ENCODE data around the gene SYCE3. TPM values are rescaled to one million over a fixed set of nuclear protein-coding genes. Genes with fewer than 3 reads are reported as not detected.
"Not testable (repeated sequence)": the region's sequence is repeated elsewhere in the genome, so short reads cannot be mapped to it uniquely, and the experiment has no call there.

SYCE3 gene
- total RNA-seq, 1 donor from 2014 or later: not detected

- Histone ChIP-seq H3K27ac (peak within 1 kb of the TSS; percentile 97), H3K27me3 (ENCODE audit: low read depth) (peaks cover 43% of the 10 kb centered on the region), H3K4me3 (no peak within 1 kb of the TSS), H3K4me1 (peaks cover 46% of the 10 kb centered on the region), H3K36me3 (no peaks in the 10 kb centered on the region), H3K9me3 (no peaks in the 10 kb centered on the region)
- ATAC-seq: no peak
- no peak for TF ChIP-seq CTCF (IDR thresholded peaks at IDR 0.05)
- intact Hi-C loops (cut with DNase I): no loop called here
- DNase-seq: peak; percentile 45
Observed at GRCh38 chr22:50545522-50546325, 17.0 kb downstream of the SYCE3 start, which contains the start of gene KLHDC7B. KLHDC7B (plus strand) TSS chr22:50545899; CDS start chr22:50546244, 345 bp downstream.

- TF ChIP-seq CTCF (IDR thresholded peaks at IDR 0.05): no peak
- DNase-seq: peak; percentile 84
- intact Hi-C loops (cut with DNase I): no loop called here
- Histone ChIP-seq H3K36me3 (no peaks in the 10 kb centered on the region), H3K27me3 (ENCODE audit: low read depth) (peaks cover 41% of the 10 kb centered on the region), H3K4me3 (no peak overlapping the region), H3K9me3 (no peaks in the 10 kb centered on the region), H3K27ac (peak overlapping the region; percentile 97), H3K4me1 (peaks cover 55% of the 10 kb centered on the region)
- peak; percentile 34 to 54 for ATAC-seq
Observed at GRCh38 chr22:50544746-50545253, 17.9 kb downstream of the SYCE3 start.

GRCh38 chr22:50544078-50544745 lies 18.5 kb downstream of the SYCE3 start:
- Histone ChIP-seq H3K4me3 (peak overlapping the region; percentile 43), H3K27me3 (ENCODE audit: low read depth) (peaks cover 35% of the 10 kb centered on the region), H3K27ac (peak overlapping the region; percentile 97), H3K36me3 (no peaks in the 10 kb centered on the region), H3K4me1 (peaks cover 57% of the 10 kb centered on the region), H3K9me3 (no peaks in the 10 kb centered on the region)
- TF ChIP-seq CTCF (IDR thresholded peaks at IDR 0.05): peak; percentile 71
- ATAC-seq (peak; percentile 64 to 69), DNase-seq (peak; percentile 90)
- intact Hi-C loops (cut with DNase I): no loop called here

GRCh38 chr22:50542416-50542927 lies 20.2 kb downstream of the SYCE3 start:
- TF ChIP-seq CTCF (IDR thresholded peaks at IDR 0.05): no peak
- Histone ChIP-seq H3K4me3 (no peak overlapping the region), H3K4me1 (peaks cover 62% of the 10 kb centered on the region), H3K36me3 (no peaks in the 10 kb centered on the region), H3K27ac (peak overlapping the region; percentile 97), H3K27me3 (ENCODE audit: low read depth) (peaks cover 22% of the 10 kb centered on the region), H3K9me3 (no peaks in the 10 kb centered on the region)
- ATAC-seq (peak in 1 of 2 donors; percentile 5), DNase-seq (no peak)
- intact Hi-C loops (cut with DNase I): no loop called here

GRCh38 chr22:50541667-50542026 lies 21.1 kb downstream of the SYCE3 start:
- peaks cover 68% of the 10 kb centered on the region for H3K4me1 ChIP-seq
- peak overlapping the region; percentile 97 for H3K27ac ChIP-seq
- H3K4me3 ChIP-seq; H3K36me3 ChIP-seq; H3K9me3 ChIP-seq; intact Hi-C loops (cut with DNase I): not testable (repeated sequence)
- peak; percentile 53 to 62 for ATAC-seq
- peak; percentile 84 for DNase-seq
- peaks cover 14% of the 10 kb centered on the region for H3K27me3 ChIP-seq (ENCODE audit: low read depth)

Data from lower lobe of right lung (tissue), 2 donors.